Colonic mucosa (tissue), 4 donors: Measurements from ENCODE around the gene SULT1C4. TPM values are rescaled to one million over a fixed set of nuclear protein-coding genes. Genes with fewer than 3 reads are reported as not detected.

Experiments
- DNase-seq: peaks from one replicate; pipeline ENCODE4 v3.0.0-alpha.2; 2020
- H3K27ac ChIP-seq: fragments of 200-600 bp; one replicate; pipeline ENCODE4 v1.8.0; 2021
- H3K27me3 ChIP-seq: fragments of 200-600 bp; one replicate; pipeline ENCODE4 v1.8.0; 2021
- H3K36me3 ChIP-seq: fragments of 200-600 bp; one replicate; pipeline ENCODE4 v1.8.0; 2021
- H3K4me1 ChIP-seq: fragments of 200-600 bp; one replicate; pipeline ENCODE4 v1.8.0; 2021; ENCODE audit warnings: mild to moderate bottlenecking
- H3K4me3 ChIP-seq: fragments of 200-600 bp; one replicate; pipeline ENCODE4 v1.8.0; 2021
- H3K9ac ChIP-seq, 2 donors: one replicate each; pipeline ENCODE4 v1.7.0; 2013; ENCODE audit warnings: control low read depth in 2 of 2, low read depth in 2 of 2, low read length in 2 of 2
- H3K9me3 ChIP-seq: fragments of 200-600 bp; one replicate; pipeline ENCODE4 v1.8.0; 2021
- intact Hi-C: fragments of 100-400 bp; cut with DNase I; formaldehyde crosslinking; loops from one replicate; pipeline ENCODE4 v1.14.1; 2022
- total RNA-seq, 2 donors: library from RNA; stranded (reverse); fragmentation: NEBNext Ultra II Directional in 1 of 2; extraction: Animal tissue kit (Norgen Biotek cat#: 25700) in 1 of 2; gene quantifications; one replicate each; pipeline ENCODE4 v1.2.1, GENCODE V29; 2021
- TF ChIP-seq, protein P1 (sequence below): fragments of 200-600 bp; IDR thresholded peaks from one replicate; pipeline ENCODE4 v1.8.0; 2022; ENCODE audit warnings: antibody characterized with exemption, mild to moderate bottlenecking
- donor health status: healthy.
- donor health status: DM: no; HTN: no; CAD: no.
- donor health status: DM: no; HTN: no; CAD: no.

The SULT1C4 gene
- total RNA-seq, 2 donors from 2014 or later: 0.59 to 2.0 TPM

DNA sequence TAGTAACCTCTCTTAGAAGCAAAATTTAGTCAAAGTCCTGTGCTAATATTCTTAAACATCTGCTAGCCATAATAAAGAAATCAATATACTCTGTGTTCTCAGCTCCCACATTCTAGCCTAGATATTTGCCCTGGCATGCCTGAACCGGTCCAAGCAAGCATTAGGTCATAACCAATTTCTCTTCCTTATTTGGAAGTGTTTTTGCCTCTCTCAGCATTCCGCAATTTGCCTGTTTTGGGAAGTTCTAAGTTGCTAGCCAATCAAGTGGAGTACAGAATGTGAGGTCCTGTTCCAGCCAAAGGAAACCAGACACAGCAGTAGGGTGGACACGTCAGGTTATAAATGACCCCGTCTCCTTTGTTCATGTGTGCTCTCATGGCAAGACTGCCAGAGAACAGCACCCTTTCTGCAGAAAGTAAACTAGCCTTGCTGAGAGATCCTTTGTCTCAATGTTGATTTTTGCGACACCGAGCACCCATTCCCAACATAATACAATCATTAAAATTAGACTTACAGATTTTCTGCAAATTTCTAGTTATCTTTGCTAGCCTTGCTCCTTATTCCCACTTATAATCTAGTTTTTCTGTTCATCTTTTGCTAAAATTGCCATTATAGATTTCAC, 13.0 kb upstream of the SULT1C4 start:
- no peak overlapping the region for H3K27ac ChIP-seq
- DNase-seq: no peak
- no peaks in the 10 kb centered on the region for H3K9me3 ChIP-seq
- no peaks in the 10 kb centered on the region for H3K36me3 ChIP-seq
- H3K27me3 ChIP-seq: no peaks in the 10 kb centered on the region
- H3K4me1 ChIP-seq: no peaks in the 10 kb centered on the region
- H3K4me3 ChIP-seq: no peak overlapping the region
- TF ChIP-seq, protein P1, sequence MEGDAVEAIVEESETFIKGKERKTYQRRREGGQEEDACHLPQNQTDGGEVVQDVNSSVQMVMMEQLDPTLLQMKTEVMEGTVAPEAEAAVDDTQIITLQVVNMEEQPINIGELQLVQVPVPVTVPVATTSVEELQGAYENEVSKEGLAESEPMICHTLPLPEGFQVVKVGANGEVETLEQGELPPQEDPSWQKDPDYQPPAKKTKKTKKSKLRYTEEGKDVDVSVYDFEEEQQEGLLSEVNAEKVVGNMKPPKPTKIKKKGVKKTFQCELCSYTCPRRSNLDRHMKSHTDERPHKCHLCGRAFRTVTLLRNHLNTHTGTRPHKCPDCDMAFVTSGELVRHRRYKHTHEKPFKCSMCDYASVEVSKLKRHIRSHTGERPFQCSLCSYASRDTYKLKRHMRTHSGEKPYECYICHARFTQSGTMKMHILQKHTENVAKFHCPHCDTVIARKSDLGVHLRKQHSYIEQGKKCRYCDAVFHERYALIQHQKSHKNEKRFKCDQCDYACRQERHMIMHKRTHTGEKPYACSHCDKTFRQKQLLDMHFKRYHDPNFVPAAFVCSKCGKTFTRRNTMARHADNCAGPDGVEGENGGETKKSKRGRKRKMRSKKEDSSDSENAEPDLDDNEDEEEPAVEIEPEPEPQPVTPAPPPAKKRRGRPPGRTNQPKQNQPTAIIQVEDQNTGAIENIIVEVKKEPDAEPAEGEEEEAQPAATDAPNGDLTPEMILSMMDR: no peak
- intact Hi-C loops: no loop called here
- H3K9ac ChIP-seq: no peak overlapping the region

DNA sequence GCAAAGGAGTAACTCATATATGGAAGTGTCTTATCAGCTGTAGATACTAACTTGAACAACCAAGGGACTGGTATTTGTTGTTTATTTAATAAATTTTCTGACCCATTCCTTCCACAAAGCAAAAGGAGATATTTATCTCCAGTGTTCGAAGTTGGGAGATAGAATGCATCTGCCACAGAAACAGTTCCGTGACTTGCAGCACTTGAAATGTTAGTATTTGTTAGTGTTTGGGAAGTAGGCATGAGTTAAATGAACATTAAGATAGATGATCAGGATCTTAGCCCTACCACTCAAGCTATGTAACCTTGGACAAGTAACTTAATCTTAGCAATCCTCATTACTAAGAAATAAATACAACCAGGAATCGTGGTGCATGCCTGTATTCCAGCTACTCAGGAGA, 12.1 kb upstream of the SULT1C4 start:
- intact Hi-C loops: no loop called here
- DNase-seq: no peak
- TF ChIP-seq, protein P1: no peak
- H3K4me1 ChIP-seq: no peaks in the 10 kb centered on the region
- no peaks in the 10 kb centered on the region for H3K9me3 ChIP-seq
- H3K4me3 ChIP-seq: no peak overlapping the region
- H3K9ac ChIP-seq: no peak overlapping the region
- H3K27me3 ChIP-seq: no peaks in the 10 kb centered on the region
- no peak overlapping the region for H3K27ac ChIP-seq
- H3K36me3 ChIP-seq: no peaks in the 10 kb centered on the region

DNA sequence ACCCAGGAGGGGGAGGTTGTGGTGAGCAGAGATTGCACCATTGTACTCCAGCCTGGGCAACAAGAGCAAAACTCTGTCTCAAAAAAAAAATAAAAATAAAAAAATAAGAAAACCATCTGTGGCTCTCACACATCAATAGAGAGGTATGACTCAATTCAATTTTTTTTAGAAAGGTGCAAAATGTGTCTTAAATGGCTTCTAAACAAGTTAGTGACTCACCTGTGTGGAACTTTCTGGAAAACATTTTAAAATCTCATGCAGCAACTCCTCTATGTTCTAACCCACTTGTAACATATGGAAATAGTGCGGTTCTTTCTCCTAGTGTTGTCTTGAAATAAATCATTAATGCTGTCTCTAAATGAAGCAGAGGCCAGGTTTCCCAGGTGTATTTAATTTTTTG, 10.7 kb upstream of the SULT1C4 start:
- Histone ChIP-seq H3K27ac (no peak overlapping the region), H3K4me3 (no peak overlapping the region), H3K9me3 (no peaks in the 10 kb centered on the region), H3K27me3 (no peaks in the 10 kb centered on the region), H3K4me1 (no peaks in the 10 kb centered on the region), H3K36me3 (no peaks in the 10 kb centered on the region), H3K9ac (no peak overlapping the region)
- TF ChIP-seq, protein P1: no peak
- intact Hi-C loops: no loop called here
- DNase-seq: no peak

DNA sequence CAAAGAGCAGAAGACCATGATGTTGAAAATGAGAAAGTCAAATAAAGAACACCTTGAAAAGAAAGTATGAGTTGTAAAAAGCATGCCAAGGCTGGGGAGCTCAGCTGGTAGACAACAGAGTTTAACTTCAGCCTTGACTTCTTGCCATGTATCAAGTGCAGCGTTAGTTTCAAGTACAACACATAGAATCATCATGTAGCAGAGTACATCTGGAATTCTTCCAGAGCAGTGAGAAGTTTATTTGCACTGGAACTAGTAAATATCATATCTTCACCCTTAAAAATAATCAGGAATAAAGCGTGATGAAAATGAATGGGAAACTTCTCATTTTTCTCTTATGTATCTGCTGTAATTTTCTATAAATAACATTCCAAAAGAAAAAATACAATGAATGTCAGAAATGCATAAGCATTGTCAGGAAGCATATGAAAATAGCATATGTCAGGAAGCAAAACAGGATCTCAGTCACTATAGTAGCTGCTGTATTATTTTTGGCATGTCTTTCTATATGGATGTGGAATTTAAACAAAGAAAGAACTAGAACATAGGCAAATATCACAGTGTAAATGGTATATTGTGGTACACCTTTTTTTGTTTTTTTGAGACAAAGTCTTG, 10.1 kb upstream of the SULT1C4 start:
- TF ChIP-seq, protein P1: no peak
- Histone ChIP-seq H3K4me1 (no peaks in the 10 kb centered on the region), H3K27ac (no peak overlapping the region), H3K9ac (no peak overlapping the region), H3K4me3 (no peak overlapping the region), H3K36me3 (no peaks in the 10 kb centered on the region), H3K27me3 (no peaks in the 10 kb centered on the region), H3K9me3 (no peaks in the 10 kb centered on the region)
- DNase-seq: no peak
- intact Hi-C loops: no loop called here

DNA sequence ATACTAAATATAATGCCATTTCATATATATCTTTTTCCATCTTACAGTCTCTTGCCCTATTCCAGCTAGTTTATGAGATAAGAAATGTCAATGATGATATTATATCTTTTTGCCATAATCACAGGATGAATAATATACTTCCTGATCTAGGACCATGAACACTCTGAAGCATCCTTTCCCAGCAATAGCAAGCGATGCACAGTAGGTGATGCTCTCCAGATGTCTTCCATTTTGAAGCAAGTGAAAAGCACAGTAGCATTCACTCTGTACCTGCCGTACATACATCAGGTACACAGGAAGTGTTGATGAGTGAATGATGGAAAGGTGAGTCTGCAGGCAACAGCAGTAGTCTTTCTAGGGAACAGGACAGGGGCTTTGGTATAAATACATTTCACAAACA, 8.6 kb upstream of the SULT1C4 start:
- TF ChIP-seq, protein P1: no peak
- DNase-seq: no peak
- Histone ChIP-seq H3K9ac (no peak overlapping the region), H3K36me3 (no peaks in the 10 kb centered on the region), H3K9me3 (no peaks in the 10 kb centered on the region), H3K4me3 (no peak overlapping the region), H3K27ac (no peak overlapping the region), H3K4me1 (no peaks in the 10 kb centered on the region), H3K27me3 (no peaks in the 10 kb centered on the region)
- intact Hi-C loops: no loop called here
